Thymus (tissue), 11 donors: ENCODE results near the gene PATJ. TPM values are rescaled to one million over a fixed set of nuclear protein-coding genes. Genes with fewer than 3 reads are reported as not detected.
"Not testable (repeated sequence)": the region's sequence is repeated elsewhere in the genome, so short reads cannot be mapped to it uniquely, and the experiment has no call there.

Experiments used
- DNase-seq, 9 donors: peaks; one replicate each; pipeline ENCODE4 v3.0.0-alpha.2; 2013; ENCODE audit warnings: low spot score in 9 of 9, low read depth in 6 of 9, missing footprints in 1 of 9
- H3K27ac ChIP-seq, 2 donors: one replicate each; pipeline ENCODE4 v1.5.1; 2013; ENCODE audit warnings: control low read depth in 1 of 2, low read depth in 1 of 2, low read length in 1 of 2, mild to moderate bottlenecking in 1 of 2, moderate library complexity in 1 of 2
- H3K27me3 ChIP-seq, 2 donors: one replicate each; pipeline ENCODE4 v1.5.1; 2013; ENCODE audit warnings: low read length in 1 of 2; ENCODE audit not compliant: control insufficient read depth in 2 of 2, insufficient read depth in 1 of 2
- H3K36me3 ChIP-seq, 2 donors: one replicate each; pipeline ENCODE4 v1.5.1; 2013; ENCODE audit warnings: low read length in 1 of 2, mild to moderate bottlenecking in 1 of 2, moderate library complexity in 1 of 2; ENCODE audit not compliant: control insufficient read depth in 2 of 2, insufficient read depth in 2 of 2
- H3K4me1 ChIP-seq, 2 donors: one replicate each; pipeline ENCODE4 v1.5.1; 2013; ENCODE audit warnings: low read length in 2 of 2; ENCODE audit not compliant: control insufficient read depth in 2 of 2, insufficient read depth in 2 of 2
- H3K4me3 ChIP-seq, 2 donors: one replicate each; pipeline ENCODE4 v1.5.1; 2013; ENCODE audit warnings: low read length in 2 of 2, control low read depth in 1 of 2, mild to moderate bottlenecking in 1 of 2
- H3K9me3 ChIP-seq, 2 donors: one replicate each; pipeline ENCODE4 v1.5.1; 2013; ENCODE audit warnings: low read length in 1 of 2, mild to moderate bottlenecking in 1 of 2; ENCODE audit not compliant: control insufficient read depth in 2 of 2, insufficient read depth in 1 of 2
- WGBS: extraction: QIAGEN DNeasy Blood & Tissue Kit; methylation state at CpG from one replicate; pipeline ENCODE4 v1.1.7; 2013; 5-methylcytosine and 5-hydroxymethylcytosine counted together
- polyA plus RNA-seq: library from polyadenylated mRNA; stranded (reverse); fragments of 200-250 nt; gene quantifications from one replicate; pipeline ENCODE4 v1.2.3, GENCODE V29; 2013
- total RNA-seq: library from RNA; stranded (reverse); fragments of 120-200 nt; gene quantifications from one replicate; pipeline ENCODE4 v1.2.4, GENCODE V29; 2013
- donor health status: healthy.

Gene PATJ
- total and polyA plus RNA-seq, 2 donors = 8.6 to 12.4 TPM

DNA sequence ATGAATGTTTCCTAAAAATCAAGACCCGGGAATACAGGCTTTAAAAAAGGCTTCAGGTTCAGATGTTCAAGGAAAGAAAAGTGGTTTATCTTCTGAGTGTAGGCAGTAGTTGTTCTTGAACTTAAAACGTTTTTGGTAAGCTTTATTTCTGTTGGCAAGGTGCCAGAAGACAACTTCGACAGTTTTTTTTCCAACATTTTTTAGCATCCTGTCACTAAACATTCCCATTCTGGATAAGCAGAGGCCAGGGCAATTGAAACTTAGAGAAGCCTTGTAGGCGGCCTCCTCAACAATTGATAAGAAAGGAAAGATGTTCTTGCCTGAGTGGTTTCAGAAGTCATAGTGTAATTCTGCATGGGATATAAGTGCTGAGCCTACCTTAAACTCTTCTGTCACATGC lies 66.7 kb downstream of the PATJ start:
- H3K27ac ChIP-seq = no peak overlapping the region
- WGBS = 86% methylated on average over 4 of the region's 4 CpGs
- no peaks in the 10 kb centered on the region for H3K4me1 ChIP-seq
- no peak for DNase-seq
- H3K4me3 ChIP-seq = no peak overlapping the region
- H3K9me3 ChIP-seq = no peaks in the 10 kb centered on the region
- no peaks in the 10 kb centered on the region for H3K27me3 ChIP-seq
- no peaks in the 10 kb centered on the region for H3K36me3 ChIP-seq

DNA sequence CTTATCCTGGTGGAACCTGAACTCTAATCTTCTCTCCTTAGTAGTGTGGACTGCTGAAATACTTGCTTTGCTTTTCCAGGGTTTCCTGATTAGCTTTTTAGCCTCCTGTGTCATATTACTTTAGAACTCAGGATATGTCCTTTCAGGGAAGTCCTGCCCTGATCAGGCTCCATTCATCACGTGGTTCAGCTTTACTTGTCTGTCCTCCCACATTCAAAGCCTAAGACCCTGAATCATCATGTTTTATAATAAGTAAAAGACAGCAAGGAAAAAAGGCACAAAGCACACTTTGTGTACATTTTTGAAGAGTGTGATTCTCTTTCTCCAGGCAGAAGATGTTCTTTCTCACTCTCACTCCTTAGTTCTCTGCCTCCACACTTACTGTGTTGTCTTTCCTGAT lies 70.6 kb downstream of the PATJ start:
- Histone ChIP-seq H3K27ac (no peak overlapping the region), H3K27me3 (no peaks in the 10 kb centered on the region), H3K4me1 (no peaks in the 10 kb centered on the region), H3K9me3 (no peaks in the 10 kb centered on the region), H3K4me3 (no peak overlapping the region), H3K36me3 (no peaks in the 10 kb centered on the region)
- WGBS = 92% methylated on average over 1 of the region's 1 CpG
- DNase-seq = no peak

GRCh38 chr1:61816191-61816590 lies 73.9 kb downstream of the PATJ start:
- 98% methylated on average over 3 of the region's 3 CpGs for WGBS

GRCh38 chr1:61818992-61819391 lies 76.7 kb downstream of the PATJ start:
- H3K9me3 ChIP-seq = no peaks in the 10 kb centered on the region
- H3K4me1 ChIP-seq = no peaks in the 10 kb centered on the region
- H3K36me3 ChIP-seq = no peaks in the 10 kb centered on the region
- H3K27ac ChIP-seq = no peak overlapping the region
- 98% methylated on average over 1 of the region's 1 CpG for WGBS
- H3K4me3 ChIP-seq = no peak overlapping the region
- no peak for DNase-seq
- no peaks in the 10 kb centered on the region for H3K27me3 ChIP-seq

More at GRCh38 chr1:61816191-61816590, 73.9 kb downstream of the PATJ start:
- Histone ChIP-seq H3K9me3 (no peaks in the 10 kb centered on the region), H3K4me3 (no peak overlapping the region), H3K27ac (no peak overlapping the region), H3K27me3 (no peaks in the 10 kb centered on the region), H3K36me3 (no peaks in the 10 kb centered on the region), H3K4me1 (no peaks in the 10 kb centered on the region)
- DNase-seq = no peak

DNA sequence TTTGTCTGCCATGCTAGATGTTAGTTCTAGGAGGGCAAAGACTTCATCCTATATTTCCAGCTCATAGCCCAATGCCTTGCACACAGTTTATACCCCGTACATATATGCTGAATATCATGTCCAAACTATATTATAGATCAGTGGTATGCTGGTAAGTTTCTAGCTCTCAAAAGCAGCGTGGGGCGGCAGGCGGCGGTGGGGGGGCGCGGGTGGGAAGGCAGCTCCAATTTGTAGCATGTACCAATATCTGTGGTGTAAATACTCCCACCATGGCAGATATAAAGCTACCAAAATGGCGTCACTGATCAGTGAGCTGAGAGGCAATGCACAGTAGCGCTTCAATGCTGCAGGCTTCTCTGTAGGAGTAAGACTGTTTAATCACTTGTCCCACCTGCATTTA lies 77.1 kb downstream of the PATJ start:
- no peak for DNase-seq
- Histone ChIP-seq H3K27ac (no peak overlapping the region), H3K4me3 (no peak overlapping the region), H3K27me3 (no peaks in the 10 kb centered on the region), H3K9me3 (no peaks in the 10 kb centered on the region), H3K4me1 (no peaks in the 10 kb centered on the region), H3K36me3 (no peaks in the 10 kb centered on the region)
- WGBS = 98% methylated on average over 9 of the region's 9 CpGs

DNA sequence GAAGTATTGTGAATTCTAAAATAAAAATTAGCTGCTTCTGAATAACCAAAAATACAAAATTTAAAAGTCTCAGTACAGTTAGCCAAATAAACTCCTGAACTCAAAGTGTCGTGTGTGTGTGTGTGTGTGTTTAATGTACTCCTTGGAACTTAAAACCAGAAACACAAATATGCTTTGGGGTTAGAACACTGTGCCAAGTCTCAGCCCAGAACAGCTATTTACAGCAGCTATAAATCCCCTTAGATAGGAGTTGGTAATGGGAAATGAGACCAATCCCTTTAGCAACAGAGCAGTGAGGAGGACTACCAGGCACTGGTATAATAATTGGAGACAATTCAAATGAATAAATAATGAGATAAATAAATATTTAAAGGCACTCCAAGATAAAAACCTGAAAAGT lies 83.1 kb downstream of the PATJ start:
- WGBS = 99% methylated on average over 1 of the region's 1 CpG
- Histone ChIP-seq H3K27me3 (no peaks in the 10 kb centered on the region), H3K4me3 (no peak overlapping the region), H3K9me3 (no peaks in the 10 kb centered on the region), H3K36me3 (no peaks in the 10 kb centered on the region), H3K4me1 (no peaks in the 10 kb centered on the region), H3K27ac (no peak overlapping the region)
- DNase-seq = no peak

- DNase-seq = no peak
- Histone ChIP-seq H3K36me3 (no peaks in the 10 kb centered on the region), H3K27ac (no peak overlapping the region), H3K4me1 (no peaks in the 10 kb centered on the region), H3K27me3 (no peaks in the 10 kb centered on the region), H3K4me3 (no peak overlapping the region), H3K9me3 (no peaks in the 10 kb centered on the region)
- WGBS = 93% methylated on average over 3 of the region's 3 CpGs
Measured at GRCh38 chr1:61828805-61829204, 86.5 kb downstream of the PATJ start.

GRCh38 chr1:61836649-61837048 lies 94.4 kb downstream of the PATJ start:
- no peaks in the 10 kb centered on the region for H3K9me3 ChIP-seq
- 80% methylated on average over 3 of the region's 3 CpGs for WGBS
- no peaks in the 10 kb centered on the region for H3K36me3 ChIP-seq
- no peaks in the 10 kb centered on the region for H3K27me3 ChIP-seq
- no peak overlapping the region for H3K4me3 ChIP-seq
- no peak for DNase-seq
- H3K27ac ChIP-seq = no peak overlapping the region
- no peaks in the 10 kb centered on the region for H3K4me1 ChIP-seq

- 97% methylated on average over 6 of the region's 6 CpGs for WGBS
- H3K4me1 ChIP-seq, DNase-seq, H3K27me3 ChIP-seq, H3K27ac ChIP-seq, H3K9me3 ChIP-seq, H3K36me3 ChIP-seq, H3K4me3 ChIP-seq: not testable (repeated sequence)
Measured at GRCh38 chr1:61837607-61838006, 95.3 kb downstream of the PATJ start.

- no peaks in the 10 kb centered on the region for H3K36me3 ChIP-seq
- H3K27me3 ChIP-seq = no peaks in the 10 kb centered on the region
- H3K9me3 ChIP-seq = no peaks in the 10 kb centered on the region
- H3K4me3 ChIP-seq = no peak overlapping the region
- 97% methylated on average over 2 of the region's 2 CpGs for WGBS
- no peaks in the 10 kb centered on the region for H3K4me1 ChIP-seq
- DNase-seq = no peak
- H3K27ac ChIP-seq = no peak overlapping the region
Measured at GRCh38 chr1:61839679-61840078, 97.4 kb downstream of the PATJ start.
